SU-DHL-6 (cell line): ENCODE data around the gene DCHS2.

Source experiments
- H2AFZ ChIP-seq: fragments of 200-600 bp; sonication (generic); 2 replicates; pipeline ENCODE4 v1.6.1; 2014; ENCODE audit warnings: low read depth, mild to moderate bottlenecking, moderate library complexity, mixed read lengths, antibody characterized with exemption, low read length; ENCODE audit not compliant: severe bottlenecking
- H3F3A ChIP-seq: fragments of 200-600 bp; shearing (Covaris generic); 2 replicates; pipeline ENCODE4 v1.6.0; 2016; ENCODE audit warnings: antibody characterized with exemption, mild to moderate bottlenecking; ENCODE audit not compliant: insufficient read depth
- H3K27ac ChIP-seq: fragments of 200-600 bp; sonication (generic); 2 replicates; pipeline ENCODE4 v1.5.1; 2016; ENCODE audit warnings: low read depth, mild to moderate bottlenecking, low read length, moderate library complexity, mixed read lengths
- H3K27me3 ChIP-seq: fragments of 200-600 bp; sonication (generic), shearing (Covaris generic); 2 replicates; pipeline ENCODE4 v1.6.0; 2014; ENCODE audit warnings: mild to moderate bottlenecking, low read length
- H3K36me3 ChIP-seq: fragments of 200-600 bp; sonication (generic); 2 replicates; pipeline ENCODE4 v1.6.1; 2014; ENCODE audit warnings: mild to moderate bottlenecking, low read length, mixed read lengths
- H3K4me2 ChIP-seq: fragments of 300-600, 200-600 bp; shearing (Covaris generic), sonication (generic); 2 replicates; pipeline ENCODE4 v1.6.0; 2014; ENCODE audit warnings: low read length, low read depth, mild to moderate bottlenecking; ENCODE audit not compliant: poor library complexity, severe bottlenecking
- H3K4me3 ChIP-seq: fragments of 200-600 bp; sonication (generic); 2 replicates; pipeline ENCODE4 v1.5.1; 2014; ENCODE audit warnings: antibody characterized with exemption, low read length, mild to moderate bottlenecking, mixed read lengths; ENCODE audit not compliant: insufficient read depth, poor library complexity, severe bottlenecking
- H3K79me2 ChIP-seq: fragments of 200-600 bp; sonication (generic); 2 replicates; pipeline ENCODE4 v1.6.1; 2014; ENCODE audit warnings: mild to moderate bottlenecking, low read length, moderate library complexity; ENCODE audit not compliant: insufficient read depth
- H3K9ac ChIP-seq: fragments of 200-600 bp; sonication (generic); 2 replicates; pipeline ENCODE4 v1.7.0; 2014; ENCODE audit warnings: mild to moderate bottlenecking, low read length
- H3K9me2 ChIP-seq: fragments of 200-600 bp; sonication (generic); replicated peaks from 2 replicates; pipeline ENCODE4 v1.6.1; 2014; ENCODE audit warnings: low read length; ENCODE audit not compliant: insufficient read depth
- H3K9me3 ChIP-seq: fragments of 200-600 bp; sonication (generic); 2 replicates; pipeline ENCODE4 v1.6.1; 2014; ENCODE audit warnings: low read length, mixed read lengths; ENCODE audit not compliant: insufficient read depth
- H4K20me1 ChIP-seq: fragments of 200-600 bp; sonication (generic); 2 replicates; pipeline ENCODE4 v1.6.1; 2014; ENCODE audit warnings: low read depth, mild to moderate bottlenecking, antibody characterized with exemption, low read length, moderate library complexity, mixed read lengths
- EZH2phosphoT487 ChIP-seq: fragments of 200-600 bp; sonication (generic), shearing (Covaris generic); conservative IDR thresholded peaks from 2 replicates; pipeline ENCODE4 v1.6.1; 2018; ENCODE audit warnings: mild to moderate bottlenecking, antibody characterized with exemption, low read length, moderate library complexity, mixed read lengths
- TF ChIP-seq, protein P1 (sequence below): fragments of 200-600 bp; sonication (generic); IDR thresholded peaks from one replicate; pipeline ENCODE4 v1.5.1; 2017; ENCODE audit warnings: antibody characterized with exemption, mild to moderate bottlenecking, low read length, moderate library complexity; ENCODE audit not compliant: insufficient read depth, poor library complexity, severe bottlenecking

The DCHS2 gene

DNA sequence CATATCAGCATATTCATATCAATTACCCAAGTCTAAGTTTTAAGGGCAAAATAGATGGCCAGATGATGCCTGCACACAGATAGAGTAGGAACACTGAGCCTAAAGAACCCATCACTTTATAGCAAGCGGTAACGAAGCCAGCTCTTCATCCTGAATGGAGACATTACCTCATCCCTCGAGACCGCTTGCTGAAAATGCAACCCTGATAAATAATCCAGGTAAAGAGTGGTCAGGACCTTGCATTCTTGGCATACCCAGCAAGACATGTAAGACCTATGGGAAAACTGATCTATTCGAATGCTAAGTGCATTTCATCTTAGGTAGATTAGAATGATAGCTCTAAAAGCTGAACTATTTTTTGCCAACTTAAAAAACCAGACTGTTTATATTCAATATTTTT lies 25.3 kb downstream of the DCHS2 start:
- TF ChIP-seq, protein P1, sequence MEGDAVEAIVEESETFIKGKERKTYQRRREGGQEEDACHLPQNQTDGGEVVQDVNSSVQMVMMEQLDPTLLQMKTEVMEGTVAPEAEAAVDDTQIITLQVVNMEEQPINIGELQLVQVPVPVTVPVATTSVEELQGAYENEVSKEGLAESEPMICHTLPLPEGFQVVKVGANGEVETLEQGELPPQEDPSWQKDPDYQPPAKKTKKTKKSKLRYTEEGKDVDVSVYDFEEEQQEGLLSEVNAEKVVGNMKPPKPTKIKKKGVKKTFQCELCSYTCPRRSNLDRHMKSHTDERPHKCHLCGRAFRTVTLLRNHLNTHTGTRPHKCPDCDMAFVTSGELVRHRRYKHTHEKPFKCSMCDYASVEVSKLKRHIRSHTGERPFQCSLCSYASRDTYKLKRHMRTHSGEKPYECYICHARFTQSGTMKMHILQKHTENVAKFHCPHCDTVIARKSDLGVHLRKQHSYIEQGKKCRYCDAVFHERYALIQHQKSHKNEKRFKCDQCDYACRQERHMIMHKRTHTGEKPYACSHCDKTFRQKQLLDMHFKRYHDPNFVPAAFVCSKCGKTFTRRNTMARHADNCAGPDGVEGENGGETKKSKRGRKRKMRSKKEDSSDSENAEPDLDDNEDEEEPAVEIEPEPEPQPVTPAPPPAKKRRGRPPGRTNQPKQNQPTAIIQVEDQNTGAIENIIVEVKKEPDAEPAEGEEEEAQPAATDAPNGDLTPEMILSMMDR, result no peak
- no peak for TF ChIP-seq EZH2phosphoT487
- no peak overlapping the region for H3K27ac ChIP-seq
- H3K36me3 ChIP-seq, result no peaks in the 10 kb centered on the region
- H3K9me2 ChIP-seq, result no peaks in the 10 kb centered on the region
- no peaks in the 10 kb centered on the region for H3K27me3 ChIP-seq
- no peaks in the 10 kb centered on the region for H3K79me2 ChIP-seq
- H3K4me2 ChIP-seq, result no peak overlapping the region
- no peaks in the 10 kb centered on the region for H3K9me3 ChIP-seq
- H4K20me1 ChIP-seq, result no peaks in the 10 kb centered on the region
- no peak overlapping the region for H3K9ac ChIP-seq
- H3K4me3 ChIP-seq, result no peak overlapping the region
- H2AFZ ChIP-seq, result no peak overlapping the region
- H3F3A ChIP-seq, result no peaks in the 10 kb centered on the region

DNA sequence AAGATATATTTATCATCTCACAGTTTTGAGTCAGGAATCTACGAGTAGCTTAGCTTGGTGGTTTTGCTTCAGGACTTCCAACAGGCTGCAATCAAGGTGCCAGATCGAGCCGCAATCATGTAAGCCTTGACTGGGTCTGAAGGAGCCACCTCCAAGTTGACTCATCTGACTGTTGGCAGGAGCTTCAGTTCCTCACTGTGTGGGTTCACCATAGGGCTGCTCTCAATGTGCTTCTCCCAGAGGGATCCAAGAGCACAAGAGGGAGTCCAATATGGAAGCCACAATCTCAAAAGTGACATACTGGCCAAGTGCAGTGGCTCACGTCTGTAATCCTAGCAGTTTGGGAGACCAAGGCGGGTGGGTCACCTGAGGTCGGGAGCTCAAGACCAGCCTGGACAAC lies 26.5 kb downstream of the DCHS2 start:
- no peak overlapping the region for H3K4me2 ChIP-seq

DNA sequence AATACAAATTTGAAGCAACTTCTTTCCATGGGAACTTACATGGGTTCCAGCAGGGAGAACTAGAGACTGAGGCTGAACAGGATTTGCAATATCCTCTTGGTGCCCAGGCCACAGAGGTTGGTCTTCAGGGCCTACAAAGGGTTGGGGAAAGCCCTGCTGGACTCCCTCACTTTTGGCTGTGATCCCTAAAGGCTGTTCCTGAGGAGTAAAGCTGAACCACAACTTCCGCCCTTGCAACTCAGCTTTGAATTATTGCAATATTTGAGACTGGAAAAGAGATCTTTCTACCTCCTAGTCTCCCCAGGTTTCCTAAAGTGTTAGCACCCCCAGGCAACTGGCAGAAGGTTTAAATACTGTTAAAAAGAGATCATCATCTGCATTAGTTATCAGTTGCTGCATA lies 26.9 kb downstream of the DCHS2 start:
- no peaks in the 10 kb centered on the region for H4K20me1 ChIP-seq
- no peaks in the 10 kb centered on the region for H3F3A ChIP-seq
- no peaks in the 10 kb centered on the region for H3K9me3 ChIP-seq
- H3K9me2 ChIP-seq, result no peaks in the 10 kb centered on the region
- no peaks in the 10 kb centered on the region for H3K27me3 ChIP-seq
- H3K4me3 ChIP-seq, result no peak overlapping the region
- no peak overlapping the region for H3K4me2 ChIP-seq
- no peak overlapping the region for H2AFZ ChIP-seq
- no peak overlapping the region for H3K9ac ChIP-seq
- TF ChIP-seq EZH2phosphoT487, result no peak
- TF ChIP-seq, protein P1, result no peak
- H3K79me2 ChIP-seq, result no peaks in the 10 kb centered on the region
- no peak overlapping the region for H3K27ac ChIP-seq
- H3K36me3 ChIP-seq, result no peaks in the 10 kb centered on the region

More for the DNA sequence above, 26.5 kb downstream of the DCHS2 start:
- TF ChIP-seq, protein P1, result no peak
- TF ChIP-seq EZH2phosphoT487, result no peak
- no peak overlapping the region for H2AFZ ChIP-seq
- no peaks in the 10 kb centered on the region for H3K9me2 ChIP-seq
- no peak overlapping the region for H3K9ac ChIP-seq
- no peaks in the 10 kb centered on the region for H3F3A ChIP-seq
- H3K4me3 ChIP-seq, result no peak overlapping the region
- no peaks in the 10 kb centered on the region for H3K27me3 ChIP-seq
- no peaks in the 10 kb centered on the region for H4K20me1 ChIP-seq
- no peaks in the 10 kb centered on the region for H3K79me2 ChIP-seq
- no peaks in the 10 kb centered on the region for H3K36me3 ChIP-seq
- no peak overlapping the region for H3K27ac ChIP-seq
- H3K9me3 ChIP-seq, result no peaks in the 10 kb centered on the region
